ENCODE measurements around the gene ARL3. TPM values are rescaled to one million over a fixed set of nuclear protein-coding genes. Genes with fewer than 3 reads are reported as not detected.

ARL3 gene
- total and polyA plus RNA-seq, 2 donors (not counting 1 experiment from before 2014, with no cell fraction given): 10.6 to 22.9 TPM

DNA sequence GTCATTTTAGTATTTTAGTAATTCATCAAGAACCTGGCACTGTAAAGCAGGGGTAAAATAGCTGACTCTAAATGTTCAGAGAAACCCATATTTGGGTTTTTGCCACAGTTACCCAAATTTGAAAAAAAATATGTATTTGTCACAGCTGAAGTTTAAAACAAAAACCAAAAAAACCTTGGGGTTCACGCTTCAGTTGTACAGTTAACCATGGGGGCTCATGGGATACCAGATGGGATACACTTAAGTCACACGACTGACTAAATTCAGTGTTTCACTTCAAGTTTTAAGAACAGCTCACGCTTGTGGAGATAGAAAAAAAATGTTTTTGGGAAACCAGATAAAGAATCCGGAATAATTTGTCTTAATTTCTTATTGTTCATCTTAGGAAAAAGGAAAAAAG lies 2.1 kb downstream of the ARL3 start:
- no peaks in the 10 kb centered on the region for H3K9me3 ChIP-seq (ENCODE audit: control insufficient read depth, insufficient read depth, low read depth, low read length)
- TF ChIP-seq EZH2 (IDR thresholded peaks at IDR 0.05; ENCODE audit: low read length, missing control alignments): no peak
- TF ChIP-seq, protein P1, sequence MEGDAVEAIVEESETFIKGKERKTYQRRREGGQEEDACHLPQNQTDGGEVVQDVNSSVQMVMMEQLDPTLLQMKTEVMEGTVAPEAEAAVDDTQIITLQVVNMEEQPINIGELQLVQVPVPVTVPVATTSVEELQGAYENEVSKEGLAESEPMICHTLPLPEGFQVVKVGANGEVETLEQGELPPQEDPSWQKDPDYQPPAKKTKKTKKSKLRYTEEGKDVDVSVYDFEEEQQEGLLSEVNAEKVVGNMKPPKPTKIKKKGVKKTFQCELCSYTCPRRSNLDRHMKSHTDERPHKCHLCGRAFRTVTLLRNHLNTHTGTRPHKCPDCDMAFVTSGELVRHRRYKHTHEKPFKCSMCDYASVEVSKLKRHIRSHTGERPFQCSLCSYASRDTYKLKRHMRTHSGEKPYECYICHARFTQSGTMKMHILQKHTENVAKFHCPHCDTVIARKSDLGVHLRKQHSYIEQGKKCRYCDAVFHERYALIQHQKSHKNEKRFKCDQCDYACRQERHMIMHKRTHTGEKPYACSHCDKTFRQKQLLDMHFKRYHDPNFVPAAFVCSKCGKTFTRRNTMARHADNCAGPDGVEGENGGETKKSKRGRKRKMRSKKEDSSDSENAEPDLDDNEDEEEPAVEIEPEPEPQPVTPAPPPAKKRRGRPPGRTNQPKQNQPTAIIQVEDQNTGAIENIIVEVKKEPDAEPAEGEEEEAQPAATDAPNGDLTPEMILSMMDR (conservative IDR thresholded peaks at IDR 0.05 in 1 of 2, IDR thresholded peaks at IDR 0.05 in 1 of 2; ENCODE audit: low read depth in 1 of 2, low read length in 2 of 2): no peak
- H3K36me3 ChIP-seq (ENCODE audit: control insufficient read depth, insufficient read depth, low read length): no peaks in the 10 kb centered on the region
- H2AFZ ChIP-seq (ENCODE audit: low read length): no peak overlapping the region
- H3K27ac ChIP-seq (ENCODE audit: insufficient read depth, low read length): no peak overlapping the region
- H3K9ac ChIP-seq (ENCODE audit: insufficient read depth, low read length): no peak overlapping the region
- peaks cover 13% of the 10 kb centered on the region for H3K4me1 ChIP-seq (ENCODE audit: control insufficient read depth, extremely low read depth, insufficient read depth, low read length)
- H4K20me1 ChIP-seq (ENCODE audit: control insufficient read depth, extremely low read depth, insufficient read depth, low read length): no peaks in the 10 kb centered on the region
- peaks cover 37% of the 10 kb centered on the region for H3K79me2 ChIP-seq (ENCODE audit: control insufficient read depth, insufficient read depth, low read length)
- H3K27me3 ChIP-seq (ENCODE audit: control insufficient read depth, insufficient read depth, low read length): no peaks in the 10 kb centered on the region
- DNase-seq (ENCODE audit: low read depth in 2 of 2): no peak
- H3K4me3 ChIP-seq (replicated peaks in 1 of 4; ENCODE audit: control extremely low read depth in 1 of 4, insufficient read depth in 1 of 4, low read depth in 3 of 4, low read length in 4 of 4): peak overlapping the region in 2 of 4 experiments; percentile 79 to 89
- peak overlapping the region; percentile 97 for H3K4me2 ChIP-seq (ENCODE audit: extremely low read depth, insufficient read depth, low read length)

DNA sequence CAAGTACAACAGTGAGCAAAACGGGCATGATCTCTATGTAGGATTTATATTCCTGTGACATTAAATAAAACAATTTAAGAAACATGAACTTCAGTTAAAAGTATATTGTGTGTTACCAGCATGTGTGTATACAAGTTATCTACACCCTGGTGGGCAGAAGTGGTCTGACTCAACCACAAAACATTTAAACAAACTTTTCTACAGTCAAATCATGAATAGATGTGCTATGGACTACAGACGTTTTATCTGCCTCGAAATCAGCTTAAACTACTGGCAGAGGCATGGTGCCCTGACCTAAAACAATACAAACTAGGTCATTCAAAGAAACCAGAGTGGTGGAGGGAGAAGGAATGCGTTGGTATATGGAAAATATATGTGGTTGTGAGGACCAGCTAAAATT lies 3.6 kb downstream of the ARL3 start:
- TF ChIP-seq, protein P1 (conservative IDR thresholded peaks at IDR 0.05 in 1 of 2, IDR thresholded peaks at IDR 0.05 in 1 of 2; ENCODE audit: low read depth in 1 of 2, low read length in 2 of 2): peak in 1 of 2 donors; percentile 15
- no peak for TF ChIP-seq EZH2 (IDR thresholded peaks at IDR 0.05; ENCODE audit: low read length, missing control alignments)
- Histone ChIP-seq H3K9ac (ENCODE audit: insufficient read depth, low read length) (no peak overlapping the region), H2AFZ (ENCODE audit: low read length) (no peak overlapping the region), H3K9me3 (ENCODE audit: control insufficient read depth, insufficient read depth, low read depth, low read length) (no peaks in the 10 kb centered on the region), H3K27ac (ENCODE audit: insufficient read depth, low read length) (peak overlapping the region; percentile 69), H3K4me1 (ENCODE audit: control insufficient read depth, extremely low read depth, insufficient read depth, low read length) (peaks cover 14% of the 10 kb centered on the region), H3K27me3 (ENCODE audit: control insufficient read depth, insufficient read depth, low read length) (no peaks in the 10 kb centered on the region), H3K79me2 (ENCODE audit: control insufficient read depth, insufficient read depth, low read length) (peaks cover 41% of the 10 kb centered on the region), H4K20me1 (ENCODE audit: control insufficient read depth, extremely low read depth, insufficient read depth, low read length) (no peaks in the 10 kb centered on the region), H3K36me3 (ENCODE audit: control insufficient read depth, insufficient read depth, low read length) (no peaks in the 10 kb centered on the region), H3K4me3 (replicated peaks in 1 of 4; ENCODE audit: control extremely low read depth in 1 of 4, insufficient read depth in 1 of 4, low read depth in 3 of 4, low read length in 4 of 4) (peak overlapping the region in 3 of 4 experiments; percentile 10 to 27 (median 22)), H3K4me2 (ENCODE audit: extremely low read depth, insufficient read depth, low read length) (peak overlapping the region; percentile 75)
- DNase-seq (ENCODE audit: low read depth in 2 of 2): peak; percentile 85 to 90

DNA sequence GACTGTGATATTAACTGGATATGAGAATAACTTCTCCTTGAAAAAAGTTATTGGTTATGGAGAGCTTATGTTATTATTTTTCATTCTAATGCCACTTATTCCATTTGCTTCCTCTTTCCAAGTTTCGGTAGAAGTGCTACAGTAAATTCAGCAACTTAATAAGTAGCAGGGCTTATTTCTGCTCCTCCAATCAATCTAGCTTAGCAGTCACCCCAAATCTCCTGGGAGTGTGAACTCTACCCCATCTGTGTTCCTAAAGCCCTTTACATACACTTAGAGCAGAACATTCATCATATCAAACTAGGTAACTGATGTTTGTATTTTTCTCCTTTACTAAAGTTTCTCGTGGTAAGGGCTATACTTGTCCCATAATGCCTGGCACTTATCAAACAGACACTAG lies 8.7 kb downstream of the ARL3 start:
- H3K79me2 ChIP-seq (ENCODE audit: control insufficient read depth, insufficient read depth, low read length): peaks cover 21% of the 10 kb centered on the region
- peaks cover 14% of the 10 kb centered on the region for H3K4me1 ChIP-seq (ENCODE audit: control insufficient read depth, extremely low read depth, insufficient read depth, low read length)
- DNase-seq (ENCODE audit: low read depth in 2 of 2): no peak
- H3K27ac ChIP-seq (ENCODE audit: insufficient read depth, low read length): peak overlapping the region; percentile 50
- H3K36me3 ChIP-seq (ENCODE audit: control insufficient read depth, insufficient read depth, low read length): no peaks in the 10 kb centered on the region
- no peaks in the 10 kb centered on the region for H3K27me3 ChIP-seq (ENCODE audit: control insufficient read depth, insufficient read depth, low read length)
- TF ChIP-seq, protein P1 (conservative IDR thresholded peaks at IDR 0.05 in 1 of 2, IDR thresholded peaks at IDR 0.05 in 1 of 2; ENCODE audit: low read depth in 1 of 2, low read length in 2 of 2): no peak
- no peak for TF ChIP-seq EZH2 (IDR thresholded peaks at IDR 0.05; ENCODE audit: low read length, missing control alignments)
- no peaks in the 10 kb centered on the region for H3K9me3 ChIP-seq (ENCODE audit: control insufficient read depth, insufficient read depth, low read depth, low read length)
- H3K4me3 ChIP-seq (replicated peaks in 1 of 4; ENCODE audit: control extremely low read depth in 1 of 4, insufficient read depth in 1 of 4, low read depth in 3 of 4, low read length in 4 of 4): no peak overlapping the region
- no peak overlapping the region for H3K9ac ChIP-seq (ENCODE audit: insufficient read depth, low read length)
- H2AFZ ChIP-seq (ENCODE audit: low read length): no peak overlapping the region
- peak overlapping the region; percentile 44 for H3K4me2 ChIP-seq (ENCODE audit: extremely low read depth, insufficient read depth, low read length)
- H4K20me1 ChIP-seq (ENCODE audit: control insufficient read depth, extremely low read depth, insufficient read depth, low read length): no peaks in the 10 kb centered on the region
